T-cell (primary cell): ENCODE data around the gene NPFF. TPM values are rescaled to one million over a fixed set of nuclear protein-coding genes. Genes with fewer than 3 reads are reported as not detected.

Experiments used
- ATAC-seq, 4 experiments: fragments of 200-7000 bp in 3 of 4; fragments of 150-1000 bp in 1 of 4; cut with Tn5 transposase; replicated peaks in 1 of 4; 1 replicate in 3 of 4; 2 replicates in 1 of 4; pipeline ENCODE4 v1.10.0; 2021; ENCODE audit warnings: moderate library complexity in 3 of 4, mild to moderate bottlenecking in 2 of 4, moderate number of reproducible peaks in 1 of 4
- CTCF ChIA-PET, 2 donors: fragments of 300-600 bp; sonication (Branson Sonifier 250); formaldehyde crosslinking; loops; one replicate each; lab custom pipeline; 2022; ENCODE audit warnings: antibody characterized with exemption in 2 of 2; lab: Charles Lee
- POLR2A ChIA-PET, 2 donors: fragments of 300-600 bp; sonication (Branson Sonifier 250); formaldehyde crosslinking; loops; one replicate each; lab custom pipeline; 2022; ENCODE audit warnings: antibody characterized with exemption in 2 of 2; lab: Charles Lee
- DNase-seq, 35 experiments: peaks; one replicate each; pipeline versions ENCODE4 v3.0.0 to v3.0.0-alpha.2; 2013 to 2023
- H3K27ac ChIP-seq: one replicate; pipeline ENCODE4 v1.5.1; 2013; ENCODE audit warnings: low read length
- H3K27me3 ChIP-seq, 2 experiments: replicated peaks in 1 of 2; 1 replicate in 1 of 2; 2 replicates in 1 of 2; pipeline versions ENCODE4 v1.6.1 to v1.7.0; 2013; ENCODE audit warnings: low read length in 1 of 2, mixed read lengths in 1 of 2; ENCODE audit not compliant: control insufficient read depth in 2 of 2, insufficient read depth in 2 of 2; ENCODE audit errors: extremely low read depth in 1 of 2
- H3K36me3 ChIP-seq, 2 donors: 1 replicate in 1 of 2; 2 replicates in 1 of 2; pipeline versions ENCODE4 v1.6.1 to v1.7.0; 2013; ENCODE audit warnings: low read length in 1 of 2; ENCODE audit not compliant: control insufficient read depth in 2 of 2, insufficient read depth in 1 of 2; ENCODE audit errors: extremely low read depth in 1 of 2
- H3K4me1 ChIP-seq, 2 experiments: 1 replicate in 1 of 2; 2 replicates in 1 of 2; pipeline versions ENCODE4 v1.6.1 to v1.7.0; 2013; ENCODE audit warnings: low read length in 2 of 2, mixed read lengths in 1 of 2; ENCODE audit not compliant: insufficient read depth in 2 of 2, control insufficient read depth in 1 of 2; ENCODE audit errors: extremely low read depth in 1 of 2
- H3K4me3 ChIP-seq, 2 donors: 1 replicate in 1 of 2; 2 replicates in 1 of 2; pipeline versions ENCODE4 v1.5.1 to v1.7.0; 2013; ENCODE audit warnings: mild to moderate bottlenecking in 2 of 2, low read length in 1 of 2, moderate library complexity in 1 of 2; ENCODE audit not compliant: control insufficient read depth in 1 of 2; ENCODE audit errors: extremely low read depth in 1 of 2
- H3K9me3 ChIP-seq: 2 replicates; pipeline ENCODE4 v1.7.0; 2013
- H3K27ac Mint-ChIP-seq, 2 donors: one replicate each; pipeline ENCODE4 v1.8.0; 2020 to 2021; ENCODE audit warnings: mild to moderate bottlenecking in 2 of 2, mixed read lengths in 2 of 2
- H3K27me3 Mint-ChIP-seq, 2 donors: one replicate each; pipeline ENCODE4 v1.8.0; 2021 to 2022; ENCODE audit warnings: mixed read lengths in 2 of 2
- H3K36me3 Mint-ChIP-seq: one replicate; pipeline ENCODE4 v1.8.0; 2021; ENCODE audit warnings: mixed read lengths
- H3K4me1 Mint-ChIP-seq, 3 donors: one replicate each; pipeline ENCODE4 v1.8.0; 2020 to 2022; ENCODE audit warnings: mixed read lengths in 3 of 3, mild to moderate bottlenecking in 1 of 3
- H3K4me3 Mint-ChIP-seq, 3 donors: one replicate each; pipeline ENCODE4 v1.8.0; 2020 to 2022; ENCODE audit warnings: mild to moderate bottlenecking in 3 of 3, mixed read lengths in 3 of 3, moderate library complexity in 3 of 3
- H3K9me3 Mint-ChIP-seq, 3 donors: one replicate each; pipeline ENCODE4 v1.8.0; 2020 to 2022; ENCODE audit warnings: mixed read lengths in 3 of 3
- WGBS: methylation state at CpG from one replicate; pipeline ENCODE4 v1.1.5; 2013; ENCODE audit warnings: missing lambda C conversion rate; ENCODE audit not compliant: insufficient coverage; 5-methylcytosine and 5-hydroxymethylcytosine counted together
- total RNA-seq, 35 experiments: library from RNA in 6 of 35; stranded (reverse) in 6 of 35; fragments of 120-200 nt in 1 of 35; gene quantifications; one replicate each; pipeline versions ENCODE4 v1.2.1 to v1.2.4 and lab custom pipeline; 2013 to 2026

The NPFF gene
- total RNA-seq, 5 donors from 2014 or later (not counting 1 experiment from before 2014, with no cell fraction given): not detected

GRCh38 chr12:53516758-53517455 lies 9.6 kb upstream of the NPFF start:
- Histone ChIP-seq H3K4me3 (no peak overlapping the region), H3K36me3 (peaks cover 7 to 81% of the 10 kb centered on the region in 2 donors), H3K27ac (no peak overlapping the region), H3K9me3 (no peaks in the 10 kb centered on the region), H3K27me3 (no peaks in the 10 kb centered on the region), H3K4me1 (no peaks in the 10 kb centered on the region)
- Mint-ChIP-seq H3K27ac (no peak overlapping the region), H3K27me3 (no peaks in the 10 kb centered on the region), H3K36me3 (peaks cover 46% of the 10 kb centered on the region), H3K4me1 (no peaks in the 10 kb centered on the region), H3K9me3 (no peaks in the 10 kb centered on the region), H3K4me3 (no peak overlapping the region)
- DNase-seq (no peak), ATAC-seq (no peak)
- ChIA-PET CTCF (interaction anchor here in 1 of 2 donors (1.7 kb wide), 1 partner anchor 16 kb away, joined by 4 read pairs; the partner anchor contains the start of gene TARBP2), POLR2A (no interaction called here)
- WGBS: 90% methylated on average over 8 of the region's 13 CpGs

- H3K27me3 ChIP-seq: no peaks in the 10 kb centered on the region
- Mint-ChIP-seq H3K4me3 (no peak overlapping the region), H3K9me3 (no peaks in the 10 kb centered on the region), H3K4me1 (no peaks in the 10 kb centered on the region), H3K36me3 (peaks cover 41% of the 10 kb centered on the region), H3K27ac (peak overlapping the region in 1 of 2 donors; percentile 16), H3K27me3 (no peaks in the 10 kb centered on the region)
- no peak for DNase-seq
- peaks cover 9 to 77% of the 10 kb centered on the region in 2 donors for H3K36me3 ChIP-seq
- WGBS: no CpG with 5 or more reads among the region's 2 CpGs
- CTCF ChIA-PET: interaction anchor here in 1 of 2 donors (0.6 to 1.7 kb wide), 2 partner anchors 14 to 60 kb away, joined by 3 to 4 read pairs; partner anchors contain the start of gene TARBP2
- no peaks in the 10 kb centered on the region for H3K4me1 ChIP-seq
- POLR2A ChIA-PET: no interaction called here
- H3K4me3 ChIP-seq: no peak overlapping the region
- H3K27ac ChIP-seq: no peak overlapping the region
- no peak for ATAC-seq
- H3K9me3 ChIP-seq: no peaks in the 10 kb centered on the region
Observed at GRCh38 chr12:53515291-53515680, 8.0 kb upstream of the NPFF start.

GRCh38 chr12:53514628-53515290 lies 7.5 kb upstream of the NPFF start:
- ChIA-PET POLR2A (no interaction called here), CTCF (interaction anchor here (0.6 to 1.7 kb wide), 3 partner anchors 14 to 59 kb away, joined by 3 to 4 read pairs (median 4); partner anchors contain the start of gene TARBP2 (in 1 of the 2))
- no peak overlapping the region for H3K4me3 Mint-ChIP-seq
- no peaks in the 10 kb centered on the region for H3K9me3 Mint-ChIP-seq
- Histone ChIP-seq H3K36me3 (peaks cover 9 to 72% of the 10 kb centered on the region in 2 donors), H3K27me3 (no peaks in the 10 kb centered on the region), H3K4me1 (no peaks in the 10 kb centered on the region), H3K27ac (no peak overlapping the region), H3K9me3 (no peaks in the 10 kb centered on the region), H3K4me3 (no peak overlapping the region)
- H3K27me3 Mint-ChIP-seq: no peaks in the 10 kb centered on the region
- ATAC-seq (no peak), DNase-seq (no peak)
- WGBS: 80% methylated on average over 2 of the region's 6 CpGs
- no peaks in the 10 kb centered on the region for H3K4me1 Mint-ChIP-seq
- H3K36me3 Mint-ChIP-seq: peaks cover 38% of the 10 kb centered on the region
- H3K27ac Mint-ChIP-seq: peak overlapping the region in 1 of 2 donors; percentile 28

- Mint-ChIP-seq H3K9me3 (no peaks in the 10 kb centered on the region), H3K4me1 (peaks cover under 1 to 3% (median 3%) of the 10 kb centered on the region in 3 donors), H3K4me3 (no peak overlapping the region), H3K27me3 (no peaks in the 10 kb centered on the region), H3K36me3 (peaks cover 35% of the 10 kb centered on the region), H3K27ac (no peak overlapping the region)
- DNase-seq: no peak
- no CpG with 5 or more reads among the region's 6 CpGs for WGBS
- Histone ChIP-seq H3K36me3 (peaks cover 9 to 64% of the 10 kb centered on the region in 2 donors), H3K4me3 (no peak overlapping the region), H3K27ac (no peak overlapping the region), H3K4me1 (peaks cover 0 to 2% of the 10 kb centered on the region in 2 experiments), H3K27me3 (no peaks in the 10 kb centered on the region), H3K9me3 (no peaks in the 10 kb centered on the region)
- ChIA-PET CTCF (interaction anchor here (0.6 to 1.6 kb wide), 3 partner anchors 13 to 191 kb away, joined by 3 to 5 read pairs (median 4); partner anchors contain the start of gene TARBP2 (in 1 of the 2)), POLR2A (interaction anchor here (0.6 to 0.7 kb wide), 2 partner anchors 35 to 73 kb away, joined by 3 to 10 read pairs; no protein-coding TSS in a partner anchor)
- ATAC-seq: no peak
Observed at GRCh38 chr12:53513712-53514410, 6.6 kb upstream of the NPFF start.

- no peak overlapping the region for H3K27ac ChIP-seq
- no peak overlapping the region for H3K4me3 ChIP-seq
- no peak for ATAC-seq
- no peak overlapping the region for H3K4me3 Mint-ChIP-seq
- WGBS: 94% methylated on average over 6 of the region's 9 CpGs
- H3K36me3 Mint-ChIP-seq: peaks cover 27% of the 10 kb centered on the region
- POLR2A ChIA-PET: no interaction called here
- H3K27me3 Mint-ChIP-seq: no peaks in the 10 kb centered on the region
- H3K4me1 ChIP-seq: peaks cover 0 to 9% of the 10 kb centered on the region in 2 experiments
- H3K36me3 ChIP-seq: peaks cover 6 to 52% of the 10 kb centered on the region in 2 donors
- H3K9me3 ChIP-seq: no peaks in the 10 kb centered on the region
- H3K27me3 ChIP-seq: no peaks in the 10 kb centered on the region
- no peaks in the 10 kb centered on the region for H3K9me3 Mint-ChIP-seq
- H3K4me1 Mint-ChIP-seq: peaks cover 9 to 11% (median 11%) of the 10 kb centered on the region in 3 donors
- CTCF ChIA-PET: interaction anchor here (1.0 to 3.3 kb wide), 4 partner anchors 10 to 158 kb away, joined by 3 to 19 read pairs (median 10); partner anchors contain the start of gene TARBP2 (in 1 of the 2)
- H3K27ac Mint-ChIP-seq: no peak overlapping the region
- no peak for DNase-seq
Observed at GRCh38 chr12:53510181-53510812, 3.0 kb upstream of the NPFF start.
